ENCODE results near the gene NBPF4.
"Not testable (repeated sequence)": the region's sequence is repeated elsewhere in the genome, so short reads cannot be mapped to it uniquely, and the experiment has no call there.

DNA sequence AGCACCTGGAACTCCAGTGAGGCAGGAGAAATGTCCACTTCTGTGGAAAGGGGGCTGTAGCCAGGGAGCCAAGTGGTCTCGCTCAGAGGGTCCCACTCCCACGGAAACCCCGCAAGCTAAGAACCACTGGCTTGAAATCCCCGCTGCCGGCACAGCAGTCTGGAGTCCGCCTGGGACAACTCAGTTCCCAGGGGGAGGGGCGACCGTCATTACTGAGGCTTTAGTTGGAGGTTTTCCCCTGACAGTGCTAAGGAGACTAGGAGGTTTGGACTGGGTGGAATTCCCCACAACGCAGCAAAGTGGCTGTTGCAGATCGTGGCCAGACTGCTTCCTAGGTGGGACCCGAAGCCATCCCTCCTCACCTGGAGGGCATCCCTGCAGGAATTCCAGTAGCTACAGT lies 18.1 kb upstream of the NBPF4 start:
- TF ChIP-seq, protein P1, sequence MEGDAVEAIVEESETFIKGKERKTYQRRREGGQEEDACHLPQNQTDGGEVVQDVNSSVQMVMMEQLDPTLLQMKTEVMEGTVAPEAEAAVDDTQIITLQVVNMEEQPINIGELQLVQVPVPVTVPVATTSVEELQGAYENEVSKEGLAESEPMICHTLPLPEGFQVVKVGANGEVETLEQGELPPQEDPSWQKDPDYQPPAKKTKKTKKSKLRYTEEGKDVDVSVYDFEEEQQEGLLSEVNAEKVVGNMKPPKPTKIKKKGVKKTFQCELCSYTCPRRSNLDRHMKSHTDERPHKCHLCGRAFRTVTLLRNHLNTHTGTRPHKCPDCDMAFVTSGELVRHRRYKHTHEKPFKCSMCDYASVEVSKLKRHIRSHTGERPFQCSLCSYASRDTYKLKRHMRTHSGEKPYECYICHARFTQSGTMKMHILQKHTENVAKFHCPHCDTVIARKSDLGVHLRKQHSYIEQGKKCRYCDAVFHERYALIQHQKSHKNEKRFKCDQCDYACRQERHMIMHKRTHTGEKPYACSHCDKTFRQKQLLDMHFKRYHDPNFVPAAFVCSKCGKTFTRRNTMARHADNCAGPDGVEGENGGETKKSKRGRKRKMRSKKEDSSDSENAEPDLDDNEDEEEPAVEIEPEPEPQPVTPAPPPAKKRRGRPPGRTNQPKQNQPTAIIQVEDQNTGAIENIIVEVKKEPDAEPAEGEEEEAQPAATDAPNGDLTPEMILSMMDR (IDR thresholded peaks at IDR 0.05), result not testable (repeated sequence)
- not testable (repeated sequence) for TF ChIP-seq POLR2A (IDR thresholded peaks at IDR 0.05)
